Heart left ventricle (tissue), 13 donors: ENCODE results near the gene CHL1.

Experiments
- POLR2A ChIP-seq, 2 donors: fragments of 450-650 bp; IDR thresholded peaks; one replicate each; pipeline ENCODE4 v1.6.1; 2017; ENCODE audit warnings: antibody characterized with exemption in 2 of 2, mild to moderate bottlenecking in 2 of 2, moderate library complexity in 2 of 2
- TF ChIP-seq, protein P1 (sequence below), 12 donors: fragments of 200-600 bp; sonication (generic) in 4 of 12; IDR thresholded peaks; one replicate each; pipeline versions ENCODE4 v1.5.0 to v1.8.0; 2018 to 2022; ENCODE audit warnings: antibody characterized with exemption in 12 of 12, mild to moderate bottlenecking in 5 of 12
- donor health status: ischemic (EF 13 %, LVEDD 7.1; RV severe dilation, severe dysfunction).
- donor health status: DM: no; HTN: yes; CAD: no.
- donor health status: DM: no; HTN: no; CAD: no.
- donor health status: ischemic (EF 25% LVEDD 6.9; RV normal size, moderate dysfunction).
- donor health status: ischemic (EF 25% LVEDD 5.7; RV mildly dilated, moderate dysfunction).
- donor health status: ischemic (EF 35%, LVEDD 5.7; RV mildly dilated, moderate dysfunction).
- donor health status: nonischemic (EF 11% LVEDD 7.7; RV severe dilation, severe dysfunction).
- donor health status: DM: yes; HTN: yes; CAD: no.
- donor health status: PGD.
- donor health status: ischemic (EF 29% LVEDD 5.4; RV normal size, mild dysfunction).
- donor health status: nonischemic (EF 23%, LVEDD 6.1; RV moderate dilation, normal function).

GRCh38 chr3:330494-331115 lies 134.0 kb downstream of the CHL1 start:
- TF ChIP-seq, protein P1, sequence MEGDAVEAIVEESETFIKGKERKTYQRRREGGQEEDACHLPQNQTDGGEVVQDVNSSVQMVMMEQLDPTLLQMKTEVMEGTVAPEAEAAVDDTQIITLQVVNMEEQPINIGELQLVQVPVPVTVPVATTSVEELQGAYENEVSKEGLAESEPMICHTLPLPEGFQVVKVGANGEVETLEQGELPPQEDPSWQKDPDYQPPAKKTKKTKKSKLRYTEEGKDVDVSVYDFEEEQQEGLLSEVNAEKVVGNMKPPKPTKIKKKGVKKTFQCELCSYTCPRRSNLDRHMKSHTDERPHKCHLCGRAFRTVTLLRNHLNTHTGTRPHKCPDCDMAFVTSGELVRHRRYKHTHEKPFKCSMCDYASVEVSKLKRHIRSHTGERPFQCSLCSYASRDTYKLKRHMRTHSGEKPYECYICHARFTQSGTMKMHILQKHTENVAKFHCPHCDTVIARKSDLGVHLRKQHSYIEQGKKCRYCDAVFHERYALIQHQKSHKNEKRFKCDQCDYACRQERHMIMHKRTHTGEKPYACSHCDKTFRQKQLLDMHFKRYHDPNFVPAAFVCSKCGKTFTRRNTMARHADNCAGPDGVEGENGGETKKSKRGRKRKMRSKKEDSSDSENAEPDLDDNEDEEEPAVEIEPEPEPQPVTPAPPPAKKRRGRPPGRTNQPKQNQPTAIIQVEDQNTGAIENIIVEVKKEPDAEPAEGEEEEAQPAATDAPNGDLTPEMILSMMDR (IDR thresholded peaks at IDR 0.05) = no peak
- no peak for TF ChIP-seq POLR2A (IDR thresholded peaks at IDR 0.05)
